GM21737 (cell line): ENCODE results near the gene THADA.

Source experiments
- ATAC-seq: cut with Tn5 transposase; IDR thresholded peaks from one replicate; pipeline ENCODE4 v1.9.1; 2021; ENCODE audit warnings: mild to moderate bottlenecking, moderate library complexity; ENCODE audit not compliant: unreplicated experiment

The THADA gene

DNA sequence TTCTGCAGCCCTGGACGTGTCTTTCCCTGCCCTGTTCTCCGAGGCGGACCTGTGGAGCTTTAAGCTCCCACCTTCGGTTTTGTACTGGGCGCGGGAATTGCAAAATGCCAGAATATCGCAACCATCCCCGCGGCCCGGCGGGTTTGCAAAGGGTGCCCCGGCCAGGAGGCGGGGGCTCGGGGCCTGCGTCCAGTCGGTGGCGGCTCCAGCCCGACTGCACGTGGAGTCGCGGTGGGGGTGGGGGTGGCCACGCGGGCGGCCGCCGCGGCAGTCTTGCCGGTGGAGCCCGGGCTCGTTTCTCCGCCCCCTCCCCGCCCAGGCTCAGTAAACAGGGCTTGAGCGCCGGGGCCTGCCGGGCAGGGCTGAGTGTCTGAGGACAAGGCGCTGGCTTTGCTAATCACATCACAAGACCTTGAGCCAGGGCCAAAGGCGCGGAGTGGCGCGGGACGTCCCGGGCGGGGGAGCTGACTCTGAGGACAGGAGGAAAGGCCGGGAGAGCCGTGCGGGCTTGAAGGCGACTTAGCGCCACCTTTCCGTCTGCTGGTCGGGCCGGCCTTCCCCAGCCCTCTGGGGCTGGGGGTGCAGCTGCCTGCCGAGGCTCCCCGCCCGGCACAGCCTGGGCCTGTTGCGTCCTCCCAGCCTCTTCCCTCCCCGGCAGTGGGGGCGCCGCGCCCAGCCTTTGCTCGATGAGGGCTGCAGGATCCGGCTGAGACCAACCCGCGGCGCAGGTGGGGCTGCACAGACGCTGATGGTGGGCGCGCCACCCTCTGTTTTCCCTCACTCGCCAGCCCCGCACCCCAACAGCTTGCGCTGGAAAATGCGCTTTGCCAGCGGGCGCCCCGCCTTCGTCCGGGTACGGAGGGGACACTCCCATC, 368.6 kb downstream of the THADA start:
- peak; percentile 18 for ATAC-seq

- ATAC-seq = peak; percentile 50
Measured at GRCh38 chr2:43226558-43226954, 369.3 kb downstream of the THADA start, which contains the start of gene ZFP36L2. Gene ZFP36L2, minus strand, starts transcription at chr2:43226606. Its CDS starts 291 bp downstream, at chr2:43226315.

- peak; percentile 28 for ATAC-seq
Measured at GRCh38 chr2:43225788-43226557, 369.9 kb downstream of the THADA start.

DNA sequence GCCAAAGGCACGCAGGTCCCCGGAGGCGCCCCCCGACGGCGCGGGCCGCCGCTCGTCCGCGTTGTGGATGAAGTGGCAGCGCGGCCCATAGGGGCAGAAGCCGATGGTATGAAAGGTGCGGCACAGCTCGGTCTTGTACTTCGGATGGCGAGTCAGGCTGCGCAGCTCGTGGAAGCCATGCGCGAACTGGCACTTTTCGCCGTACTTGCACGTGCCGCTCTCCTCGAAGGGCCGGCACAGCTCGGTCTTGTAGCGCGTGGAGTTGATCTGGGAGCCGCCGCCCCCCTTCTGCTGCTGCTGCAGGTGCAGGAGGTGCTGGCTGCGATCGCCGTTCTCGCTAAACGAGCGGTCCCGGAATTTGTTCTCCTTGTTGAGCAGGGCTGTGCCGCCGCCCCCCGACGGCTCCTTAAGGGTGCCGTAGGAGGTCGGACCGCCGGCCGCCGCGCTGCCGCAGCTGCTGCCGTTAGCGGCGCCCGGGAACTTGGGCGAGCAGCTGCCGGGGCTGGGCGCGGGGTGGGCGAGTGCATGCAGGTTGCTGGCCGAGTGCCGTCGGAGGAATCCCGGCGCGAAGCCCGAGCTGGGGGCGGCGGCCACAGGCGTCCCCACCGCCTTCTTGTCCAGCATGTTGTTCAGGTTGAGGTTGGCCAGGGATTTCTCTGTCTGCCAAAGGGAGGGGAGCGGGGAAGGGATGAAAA, 370.6 kb downstream of the THADA start:
- ATAC-seq = no peak

DNA sequence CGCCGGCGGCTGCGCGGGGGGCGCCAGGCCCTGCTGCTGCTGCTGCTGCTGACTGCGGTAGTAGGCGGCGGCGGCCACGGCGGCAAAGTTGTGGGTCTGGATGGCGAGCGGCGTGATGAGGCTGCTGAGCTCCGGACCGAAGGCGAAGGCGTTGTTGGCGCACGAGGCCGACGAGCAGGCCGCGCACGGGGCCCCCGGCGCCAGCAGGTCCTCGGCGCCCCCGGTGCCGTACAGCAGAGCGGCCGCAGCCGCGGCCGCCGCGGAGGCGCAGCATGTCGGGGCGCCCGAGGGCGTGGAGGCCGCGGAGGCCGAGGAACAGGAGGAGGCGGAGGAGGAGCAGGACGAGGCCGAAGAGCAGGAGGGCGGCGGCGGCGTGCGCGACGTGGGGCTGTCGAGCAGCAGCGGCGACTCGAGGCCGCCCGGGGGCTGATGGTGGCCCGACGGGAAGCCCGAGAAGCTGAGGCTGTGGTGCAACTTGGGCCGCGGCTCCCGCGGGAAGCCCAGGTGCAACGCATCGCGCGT, 371.2 kb downstream of the THADA start:
- no peak for ATAC-seq

GRCh38 chr2:43224131-43224570, 371.7 kb downstream of the THADA start:
- ATAC-seq = no peak

DNA sequence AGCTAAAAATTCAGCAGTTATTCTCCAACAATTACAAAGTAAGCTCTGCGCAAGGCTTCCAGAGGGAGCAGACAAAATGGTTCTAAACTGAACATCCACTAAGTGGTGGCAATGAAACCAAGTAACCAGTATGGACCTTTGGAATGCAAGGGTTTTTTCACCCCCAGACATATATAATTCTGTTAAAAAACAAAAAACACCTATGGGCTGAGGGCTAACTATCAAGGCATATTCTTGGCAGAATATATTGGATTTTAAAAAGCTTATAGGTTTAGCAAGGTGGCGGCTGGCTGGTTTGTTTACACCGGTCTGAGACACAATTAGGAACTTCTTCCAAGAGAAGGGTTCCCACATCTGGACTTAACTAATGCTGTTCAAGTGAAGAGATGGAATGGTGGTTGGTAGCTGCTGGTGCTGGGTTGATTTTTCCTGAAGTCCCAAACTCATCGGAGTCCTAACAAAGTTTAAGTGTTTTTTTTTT, 372.3 kb downstream of the THADA start:
- ATAC-seq = no peak

GRCh38 chr2:43222475-43223309, 373.1 kb downstream of the THADA start:
- no peak for ATAC-seq

GRCh38 chr2:43221763-43222474, 373.9 kb downstream of the THADA start:
- ATAC-seq = no peak

GRCh38 chr2:43221124-43221762, 374.6 kb downstream of the THADA start:
- ATAC-seq = no peak

GRCh38 chr2:43220760-43221123, 375.1 kb downstream of the THADA start:
- ATAC-seq = no peak

- no peak for ATAC-seq
Measured at GRCh38 chr2:43220229-43220751, 375.5 kb downstream of the THADA start.

DNA sequence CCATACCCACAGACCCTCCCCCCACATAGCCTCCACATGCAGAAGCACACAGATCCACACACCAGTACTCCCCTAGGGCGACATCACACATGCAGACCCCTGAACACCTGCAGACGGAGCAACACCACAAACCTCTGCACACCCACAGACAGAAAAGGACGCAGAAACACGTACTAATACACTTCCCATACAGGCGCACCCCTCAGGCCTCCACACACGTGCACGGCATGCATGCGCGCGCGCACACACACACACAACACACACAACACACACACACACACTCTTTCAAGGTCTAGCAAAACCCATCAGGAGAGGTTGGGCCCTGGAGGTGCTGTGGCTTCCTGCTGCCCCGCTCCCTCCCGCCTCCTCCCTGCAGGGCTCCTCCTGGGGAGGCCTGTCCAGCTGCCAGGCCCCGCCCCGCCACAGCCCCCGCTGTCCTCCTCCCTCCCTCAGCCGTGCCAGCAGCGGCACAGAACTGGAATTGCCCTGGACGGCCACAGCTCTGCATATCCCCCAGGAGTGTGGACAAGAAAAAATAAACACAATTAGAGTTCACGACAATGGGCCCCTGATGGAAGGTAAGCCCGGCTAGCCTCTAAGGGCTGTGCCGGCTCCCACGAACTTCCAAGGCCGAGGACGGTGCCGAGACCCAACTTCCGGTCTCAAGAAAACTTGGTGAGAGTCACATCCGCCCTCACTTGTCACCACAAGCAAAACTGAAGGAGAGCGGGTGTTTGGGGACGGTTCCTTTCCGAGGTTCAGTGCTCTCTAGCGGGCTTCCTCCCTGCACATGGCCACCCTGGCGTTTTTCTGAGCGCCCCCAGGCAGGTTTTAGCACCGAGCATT, 376.2 kb downstream of the THADA start:
- peak; percentile 48 for ATAC-seq

GRCh38 chr2:43218702-43219382, 377.0 kb downstream of the THADA start:
- ATAC-seq = peak; percentile 21

- peak; percentile 1 for ATAC-seq
Measured at GRCh38 chr2:43218155-43218701, 377.6 kb downstream of the THADA start.

DNA sequence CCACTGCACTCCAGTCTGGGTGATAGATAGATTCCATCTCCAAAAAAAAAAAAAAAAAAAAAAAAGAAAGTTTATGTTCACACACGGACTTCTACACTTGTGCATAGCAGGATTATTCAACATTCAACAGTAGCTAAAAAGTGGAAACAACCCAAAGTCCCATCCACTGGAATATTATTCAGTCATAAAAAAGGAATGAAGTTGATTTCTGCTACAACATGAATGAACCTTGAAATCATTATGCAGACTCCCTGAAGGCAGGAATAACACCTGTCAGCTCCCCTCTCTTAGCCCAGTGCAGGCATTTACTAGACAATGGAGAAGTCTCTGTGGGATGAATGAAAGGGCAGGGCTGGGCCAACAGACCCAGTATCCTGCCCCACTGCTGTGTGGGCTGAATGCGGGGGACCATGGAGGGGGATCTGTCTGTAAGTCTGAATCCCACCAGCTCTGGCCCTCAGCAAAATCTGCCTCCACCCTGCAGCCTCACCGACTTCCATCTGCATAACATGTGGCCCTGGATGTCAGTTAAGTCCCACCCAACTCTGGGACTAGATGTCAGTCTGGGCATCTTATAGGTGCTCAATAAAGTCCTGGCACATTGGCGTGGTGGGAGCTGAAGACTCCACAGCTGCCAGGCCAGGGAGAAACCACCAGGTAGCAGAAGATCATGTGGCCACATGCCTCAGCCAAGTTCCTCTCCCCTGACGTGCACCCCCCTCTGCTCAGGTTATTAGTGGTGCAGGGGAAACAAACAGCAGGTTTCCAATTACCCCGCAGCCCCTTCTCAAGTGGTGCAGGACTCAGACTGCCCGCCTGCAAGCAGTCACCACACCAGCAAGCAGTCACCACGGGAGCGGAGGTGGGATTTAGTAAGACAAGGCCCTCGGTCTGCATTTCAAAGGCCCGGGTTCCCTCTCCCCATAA, 378.3 kb downstream of the THADA start:
- ATAC-seq = no peak
